Dedifferentiated amniotic fluid mesenchymal stem cell (primary cell): ENCODE results near the gene LGALS3BP.
"Not testable (repeated sequence)": the region's sequence is repeated elsewhere in the genome, so short reads cannot be mapped to it uniquely, and the experiment has no call there.

Source experiments
- DNase-seq: peaks from one replicate; pipeline ENCODE4 v3.0.0-alpha.2; 2016; ENCODE audit errors: extremely low spot score

The LGALS3BP gene

GRCh38 chr17:78963378-78963777, 16.3 kb downstream of the LGALS3BP start:
- DNase-seq: no peak

- DNase-seq: not testable (repeated sequence)
Observed at GRCh38 chr17:78962984-78963348, 16.8 kb downstream of the LGALS3BP start.

GRCh38 chr17:78962345-78962983, 17.3 kb downstream of the LGALS3BP start:
- no peak for DNase-seq

- DNase-seq: no peak
Observed at GRCh38 chr17:78961571-78961970, 18.2 kb downstream of the LGALS3BP start.

- DNase-seq: no peak
Observed at GRCh38 chr17:78960928-78961327, 18.8 kb downstream of the LGALS3BP start.

GRCh38 chr17:78959803-78960202, 19.9 kb downstream of the LGALS3BP start:
- no peak for DNase-seq

GRCh38 chr17:78958641-78959127, 21.0 kb downstream of the LGALS3BP start:
- DNase-seq: no peak

- no peak for DNase-seq
Observed at GRCh38 chr17:78957128-78957527, 22.6 kb downstream of the LGALS3BP start.

GRCh38 chr17:78956254-78956653, 23.5 kb downstream of the LGALS3BP start:
- no peak for DNase-seq

GRCh38 chr17:78954684-78955083, 25.0 kb downstream of the LGALS3BP start:
- DNase-seq: no peak

GRCh38 chr17:78953356-78954350, 26.1 kb downstream of the LGALS3BP start:
- DNase-seq: no peak

GRCh38 chr17:78952706-78953105, 27.0 kb downstream of the LGALS3BP start:
- DNase-seq: no peak

- DNase-seq: no peak
Observed at GRCh38 chr17:78951967-78952551, 27.7 kb downstream of the LGALS3BP start.

GRCh38 chr17:78950870-78951269, 28.9 kb downstream of the LGALS3BP start:
- no peak for DNase-seq

- DNase-seq: no peak
Observed at GRCh38 chr17:78947235-78948149, 32.2 kb downstream of the LGALS3BP start.

- DNase-seq: no peak
Observed at GRCh38 chr17:78946631-78947030, 33.1 kb downstream of the LGALS3BP start.

GRCh38 chr17:78946131-78946530, 33.6 kb downstream of the LGALS3BP start:
- DNase-seq: no peak

GRCh38 chr17:78945455-78945854, 34.3 kb downstream of the LGALS3BP start:
- not testable (repeated sequence) for DNase-seq

- no peak for DNase-seq
Observed at GRCh38 chr17:78944956-78945355, 34.8 kb downstream of the LGALS3BP start.

- no peak for DNase-seq
Observed at GRCh38 chr17:78944026-78944425, 35.7 kb downstream of the LGALS3BP start.

- no peak for DNase-seq
Observed at GRCh38 chr17:78940708-78941107, 39.0 kb downstream of the LGALS3BP start.
